ENCODE data around the gene ACBD3.
"Not testable (repeated sequence)": the region's sequence is repeated elsewhere in the genome, so short reads cannot be mapped to it uniquely, and the experiment has no call there.

Gene ACBD3

DNA sequence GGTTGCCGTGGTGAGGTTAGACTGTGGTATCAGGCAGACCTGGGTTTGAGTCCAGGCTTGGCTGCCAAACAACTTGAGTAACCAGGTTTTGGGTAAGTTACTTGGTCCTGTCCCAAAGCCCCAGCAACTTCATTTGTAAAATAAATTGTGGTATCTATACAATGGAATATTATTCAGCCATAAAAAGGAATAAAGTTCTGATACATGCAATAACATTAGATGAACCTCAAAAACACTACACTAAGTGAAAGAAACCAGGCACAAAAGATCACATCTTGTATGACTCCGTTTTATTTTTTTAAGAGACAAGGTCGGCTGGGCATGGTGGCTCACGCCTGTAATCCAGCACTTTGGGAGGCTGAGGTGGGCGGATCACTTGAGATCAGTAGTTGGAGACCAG lies 20.5 kb upstream of the ACBD3 start:
- Mint-ChIP-seq H3K27ac (no peak overlapping the region), H3K4me1 (peaks cover 43% of the 10 kb centered on the region), H3K4me3 (no peak overlapping the region), H3K27me3 (ENCODE audit: low read depth, poor library complexity) (no peaks in the 10 kb centered on the region), H3K9me3 (no peaks in the 10 kb centered on the region), H3K36me3 (ENCODE audit: low read depth) (no peaks in the 10 kb centered on the region)
- TF ChIP-seq, protein P1, sequence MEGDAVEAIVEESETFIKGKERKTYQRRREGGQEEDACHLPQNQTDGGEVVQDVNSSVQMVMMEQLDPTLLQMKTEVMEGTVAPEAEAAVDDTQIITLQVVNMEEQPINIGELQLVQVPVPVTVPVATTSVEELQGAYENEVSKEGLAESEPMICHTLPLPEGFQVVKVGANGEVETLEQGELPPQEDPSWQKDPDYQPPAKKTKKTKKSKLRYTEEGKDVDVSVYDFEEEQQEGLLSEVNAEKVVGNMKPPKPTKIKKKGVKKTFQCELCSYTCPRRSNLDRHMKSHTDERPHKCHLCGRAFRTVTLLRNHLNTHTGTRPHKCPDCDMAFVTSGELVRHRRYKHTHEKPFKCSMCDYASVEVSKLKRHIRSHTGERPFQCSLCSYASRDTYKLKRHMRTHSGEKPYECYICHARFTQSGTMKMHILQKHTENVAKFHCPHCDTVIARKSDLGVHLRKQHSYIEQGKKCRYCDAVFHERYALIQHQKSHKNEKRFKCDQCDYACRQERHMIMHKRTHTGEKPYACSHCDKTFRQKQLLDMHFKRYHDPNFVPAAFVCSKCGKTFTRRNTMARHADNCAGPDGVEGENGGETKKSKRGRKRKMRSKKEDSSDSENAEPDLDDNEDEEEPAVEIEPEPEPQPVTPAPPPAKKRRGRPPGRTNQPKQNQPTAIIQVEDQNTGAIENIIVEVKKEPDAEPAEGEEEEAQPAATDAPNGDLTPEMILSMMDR (IDR thresholded peaks at IDR 0.05), result no peak
- DNase-seq, result no peak

DNA sequence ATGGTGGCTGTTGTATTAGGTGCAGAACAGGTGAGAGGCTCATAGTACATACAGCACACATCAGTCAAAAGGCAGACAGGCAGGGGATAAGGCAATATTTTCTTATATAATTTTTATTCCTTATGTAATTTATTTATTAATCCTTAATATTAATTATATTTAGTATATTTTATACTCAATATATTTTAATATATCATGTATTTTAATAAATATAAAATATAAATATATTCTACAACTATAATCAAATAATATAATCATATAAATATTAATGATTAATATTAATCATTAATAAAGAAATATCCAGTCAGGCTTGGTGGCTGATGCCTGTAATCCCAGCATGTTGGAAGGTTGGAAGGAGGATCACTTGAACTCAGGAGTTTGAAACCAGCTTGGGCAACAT lies 17.7 kb upstream of the ACBD3 start:
- TF ChIP-seq, protein P1 (IDR thresholded peaks at IDR 0.05), result no peak
- Mint-ChIP-seq H3K27ac (no peak overlapping the region), H3K4me1 (peaks cover 22% of the 10 kb centered on the region), H3K9me3 (no peaks in the 10 kb centered on the region), H3K4me3 (no peak overlapping the region), H3K36me3 (ENCODE audit: low read depth) (no peaks in the 10 kb centered on the region), H3K27me3 (ENCODE audit: low read depth, poor library complexity) (peaks cover 7% of the 10 kb centered on the region)
- DNase-seq, result no peak

- H3K27ac Mint-ChIP-seq, result no peak overlapping the region
- TF ChIP-seq, protein P1 (IDR thresholded peaks at IDR 0.05), result no peak
- DNase-seq, result no peak
- no peak overlapping the region for H3K4me3 Mint-ChIP-seq
- no peaks in the 10 kb centered on the region for H3K9me3 Mint-ChIP-seq
- no peaks in the 10 kb centered on the region for H3K36me3 Mint-ChIP-seq (ENCODE audit: low read depth)
- peaks cover 16% of the 10 kb centered on the region for H3K4me1 Mint-ChIP-seq
- H3K27me3 Mint-ChIP-seq (ENCODE audit: low read depth, poor library complexity), result peaks cover 7% of the 10 kb centered on the region
Measured at GRCh38 chr1:226203655-226204054, 17.1 kb upstream of the ACBD3 start.

DNA sequence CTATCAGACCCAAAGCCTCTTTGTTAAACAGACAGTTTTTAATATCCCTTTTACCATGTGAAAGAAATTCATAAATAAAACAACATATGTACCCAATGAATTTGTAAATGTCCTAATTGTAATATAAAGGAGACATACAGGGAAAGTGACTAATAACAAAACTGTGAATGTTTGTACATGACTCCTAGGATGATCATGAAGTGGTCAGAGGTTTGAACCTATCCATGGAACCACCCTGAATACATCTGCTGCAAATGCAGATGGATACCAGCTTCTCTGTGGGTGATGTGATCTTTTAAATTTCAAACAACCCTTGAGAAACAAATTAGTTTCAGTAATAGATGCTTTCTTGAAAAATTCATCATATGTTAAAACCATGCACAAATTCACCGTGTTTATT lies 16.7 kb upstream of the ACBD3 start:
- Mint-ChIP-seq H3K36me3 (ENCODE audit: low read depth) (no peaks in the 10 kb centered on the region), H3K9me3 (no peaks in the 10 kb centered on the region), H3K4me1 (peaks cover 12% of the 10 kb centered on the region), H3K27ac (no peak overlapping the region), H3K4me3 (no peak overlapping the region), H3K27me3 (ENCODE audit: low read depth, poor library complexity) (peaks cover 7% of the 10 kb centered on the region)
- TF ChIP-seq, protein P1 (IDR thresholded peaks at IDR 0.05), result no peak
- no peak for DNase-seq

- H3K9me3 Mint-ChIP-seq; DNase-seq; H3K27me3 Mint-ChIP-seq (ENCODE audit: low read depth, poor library complexity); H3K4me3 Mint-ChIP-seq; H3K4me1 Mint-ChIP-seq; H3K27ac Mint-ChIP-seq; H3K36me3 Mint-ChIP-seq (ENCODE audit: low read depth): not testable (repeated sequence)
Measured at GRCh38 chr1:226202666-226203065, 16.1 kb upstream of the ACBD3 start.

DNA sequence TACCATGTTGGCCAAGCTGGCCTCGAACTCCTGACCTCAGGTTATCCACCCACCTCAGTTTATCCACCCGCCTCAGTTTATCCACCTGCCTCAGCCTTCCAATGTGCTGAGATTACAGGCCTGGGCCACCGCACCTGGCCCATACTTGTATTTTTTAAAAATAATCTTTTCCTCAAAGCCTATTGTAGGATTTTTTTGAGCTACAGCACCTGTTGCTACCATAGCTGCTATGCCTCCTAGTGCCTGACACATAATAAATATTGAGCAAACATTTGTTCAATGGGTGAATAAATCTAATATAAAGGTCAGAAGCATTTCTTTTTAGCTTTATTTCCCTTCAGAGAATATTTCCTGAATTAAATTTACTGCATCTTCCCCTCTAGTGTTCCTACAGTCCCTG lies 15.7 kb upstream of the ACBD3 start:
- peaks cover 7% of the 10 kb centered on the region for H3K27me3 Mint-ChIP-seq (ENCODE audit: low read depth, poor library complexity)
- H3K36me3 Mint-ChIP-seq (ENCODE audit: low read depth), result no peaks in the 10 kb centered on the region
- H3K9me3 Mint-ChIP-seq, result no peaks in the 10 kb centered on the region
- no peak overlapping the region for H3K27ac Mint-ChIP-seq
- H3K4me1 Mint-ChIP-seq, result peaks cover 8% of the 10 kb centered on the region
- DNase-seq, result no peak
- H3K4me3 Mint-ChIP-seq, result no peak overlapping the region
- TF ChIP-seq, protein P1 (IDR thresholded peaks at IDR 0.05), result no peak
